ENCODE results near the gene EDN1. TPM values are rescaled to one million over a fixed set of nuclear protein-coding genes. Genes with fewer than 3 reads are reported as not detected.

Gene EDN1
- total and polyA plus RNA-seq, 2 of the 13 experiments (the other 11 are each of a cell fraction or from before 2014, with no cell fraction given), result 0.15 to 1.2 TPM

GRCh38 chr6:12325872-12326271, 35.7 kb downstream of the EDN1 start:
- Histone ChIP-seq H3K36me3 (replicated peaks in 1 of 2; ENCODE audit: control insufficient read depth in 1 of 2, insufficient read depth in 2 of 2, low read length in 2 of 2) (no peaks in the 10 kb centered on the region), H3K79me2 (ENCODE audit: insufficient read depth, low read length) (no peaks in the 10 kb centered on the region), H2AFZ (ENCODE audit: low read length) (no peak overlapping the region), H3K4me3 (replicated peaks in 1 of 3; ENCODE audit: insufficient read depth in 1 of 3, low read depth in 2 of 3, low read length in 3 of 3) (no peak overlapping the region), H3K27me3 (ENCODE audit: control insufficient read depth in 1 of 2, insufficient read depth in 2 of 2, low read length in 2 of 2) (no peaks in the 10 kb centered on the region), H3K4me2 (ENCODE audit: low read depth, low read length) (no peak overlapping the region), H3K4me1 (ENCODE audit: insufficient read depth, low read length) (peaks cover 71% of the 10 kb centered on the region), H3K9me3 (ENCODE audit: low read length) (no peaks in the 10 kb centered on the region), H4K20me1 (ENCODE audit: insufficient read depth, low read length) (no peaks in the 10 kb centered on the region), H3K9ac (ENCODE audit: insufficient read depth, low read depth, low read length) (no peak overlapping the region), H3K27ac (ENCODE audit: extremely low read length, insufficient read depth, low read length) (no peak overlapping the region)
- in situ Hi-C loops (cut with HindIII; ENCODE audit: extremely low pct_ligation_motif_present, low pct_unique_long_range_greater_than_20kb), result no loop called here
- TF ChIP-seq ZNF619 (CRISPR knock-in tag; IDR thresholded peaks at IDR 0.05) (no peak), ZNF30 (CRISPR knock-in tag; IDR thresholded peaks at IDR 0.05) (no peak), ZNF12 (CRISPR knock-in tag; IDR thresholded peaks at IDR 0.05) (no peak), NFYC (CRISPR knock-in tag; IDR thresholded peaks at IDR 0.05) (no peak), CC2D1A (CRISPR knock-in tag; IDR thresholded peaks at IDR 0.05) (no peak), GTF2F1 (IDR thresholded peaks at IDR 0.05; ENCODE audit: low read length) (no peak), THYN1 (CRISPR knock-in tag; IDR thresholded peaks at IDR 0.05; ENCODE audit: borderline replicate concordance, low read depth) (no peak)
- ChIA-PET CTCF (ENCODE audit: low intra/inter-chr PET ratio, low total read pairs) (no interaction called here), POLR2A (no interaction called here)
- FAIRE-seq, result no peak
- DNase-seq (ENCODE audit: low spot score), result no peak
- intact Hi-C loops (cut with micrococcal nuclease; ENCODE audit: unreplicated experiment), result loop anchor here (2.0 kb wide), 1 partner anchor 17 kb away; no protein-coding TSS in a partner anchor
- no TSS peak for BruUV-seq (replicated peaks)
- no peak for ATAC-seq
- 85% methylated on average over 3 of the region's 3 CpGs for WGBS (ENCODE audit: low lambda C conversion rate)

- DNase-seq (ENCODE audit: low spot score) (no peak), ATAC-seq (no peak), FAIRE-seq (no peak)
- Histone ChIP-seq H4K20me1 (ENCODE audit: insufficient read depth, low read length) (no peaks in the 10 kb centered on the region), H2AFZ (ENCODE audit: low read length) (no peak overlapping the region), H3K4me1 (ENCODE audit: insufficient read depth, low read length) (peaks cover 80% of the 10 kb centered on the region), H3K79me2 (ENCODE audit: insufficient read depth, low read length) (no peaks in the 10 kb centered on the region), H3K27ac (ENCODE audit: extremely low read length, insufficient read depth, low read length) (no peak overlapping the region), H3K4me3 (replicated peaks in 1 of 3; ENCODE audit: insufficient read depth in 1 of 3, low read depth in 2 of 3, low read length in 3 of 3) (no peak overlapping the region), H3K4me2 (ENCODE audit: low read depth, low read length) (no peak overlapping the region), H3K36me3 (replicated peaks in 1 of 2; ENCODE audit: control insufficient read depth in 1 of 2, insufficient read depth in 2 of 2, low read length in 2 of 2) (no peaks in the 10 kb centered on the region), H3K27me3 (ENCODE audit: control insufficient read depth in 1 of 2, insufficient read depth in 2 of 2, low read length in 2 of 2) (no peaks in the 10 kb centered on the region), H3K9me3 (ENCODE audit: low read length) (no peaks in the 10 kb centered on the region), H3K9ac (ENCODE audit: insufficient read depth, low read depth, low read length) (no peak overlapping the region)
- WGBS (ENCODE audit: low lambda C conversion rate), result 64% methylated on average over 2 of the region's 2 CpGs
- POLR2A ChIA-PET, result interaction anchor here (1.7 kb wide), 1 partner anchor 38 kb away, joined by 6 read pairs; no protein-coding TSS in a partner anchor
- CTCF ChIA-PET (ENCODE audit: low intra/inter-chr PET ratio, low total read pairs), result no interaction called here
- TF ChIP-seq AGO2 (optimal IDR thresholded peaks at IDR 0.05; ENCODE audit: low read depth, low read length) (no peak), GABPB1 (CRISPR knock-in tag; IDR thresholded peaks at IDR 0.05) (no peak), JDP2 (CRISPR knock-in tag; IDR thresholded peaks at IDR 0.05; ENCODE audit: borderline replicate concordance) (no peak), SETDB1 (CRISPR knock-in tag; IDR thresholded peaks at IDR 0.05; ENCODE audit: borderline replicate concordance) (no peak), KAT2B (IDR thresholded peaks at IDR 0.05; ENCODE audit: borderline replicate concordance, low read depth, low read length) (no peak), ZNF496 (CRISPR knock-in tag; IDR thresholded peaks at IDR 0.05; ENCODE audit: insufficient replicate concordance) (no peak), ZBTB49 (CRISPR knock-in tag; IDR thresholded peaks at IDR 0.05; ENCODE audit: borderline replicate concordance) (no peak), ZSCAN20 (CRISPR knock-in tag; IDR thresholded peaks at IDR 0.05; ENCODE audit: borderline replicate concordance) (no peak), ZNF607 (CRISPR knock-in tag; IDR thresholded peaks at IDR 0.05; ENCODE audit: borderline replicate concordance) (no peak), ZNF20 (CRISPR knock-in tag; IDR thresholded peaks at IDR 0.05) (no peak), ZNF792 (CRISPR knock-in tag; IDR thresholded peaks at IDR 0.05) (no peak)
- in situ Hi-C loops (cut with HindIII; ENCODE audit: extremely low pct_ligation_motif_present, low pct_unique_long_range_greater_than_20kb) (no loop called here), intact Hi-C loops (cut with micrococcal nuclease; ENCODE audit: unreplicated experiment) (no loop called here)
- BruUV-seq (replicated peaks), result no TSS peak
These were observed 37.2 kb downstream of the EDN1 start for GRCh38 chr6:12327391-12327790.
